NOMO-1 (cell line): ENCODE data around the gene NUF2.

Experiments
- DNase-seq, 2 experiments: peaks; one replicate each; lab custom pipeline; 2025; ENCODE audit not compliant: unreplicated experiment in 2 of 2; lab: John Stamatoyannopoulos, UW

Gene NUF2

GRCh38 chr1:163399976-163400601, 78.3 kb downstream of the NUF2 start:
- no peak for DNase-seq

- no peak for DNase-seq
These were observed 79.5 kb downstream of the NUF2 start for GRCh38 chr1:163401211-163401610.
